ENCODE results near the gene DNM2.

GRCh38 chr19:10808937-10809649 is 91.2 kb downstream of the DNM2 start:
- no peak for TF ChIP-seq CTCF (conservative IDR thresholded peaks at IDR 0.05)
- TF ChIP-seq EZH2 (IDR thresholded peaks at IDR 0.05; ENCODE audit: low read depth), result no peak

Measured in PC-9 (cell line).